CD4-positive, alpha-beta T cell (primary cell): ENCODE measurements around the gene POU2AF2. TPM values are rescaled to one million over a fixed set of nuclear protein-coding genes. Genes with fewer than 3 reads are reported as not detected.

ENCODE experiments used
- ATAC-seq: fragments of 200-7000 bp; cut with Tn5 transposase; one replicate; pipeline ENCODE4 v1.10.0; 2022; ENCODE audit warnings: mild to moderate bottlenecking; ENCODE audit not compliant: poor library complexity
- CTCF ChIA-PET: fragments of 350-600 bp; sonication (Branson Sonifier 250); formaldehyde crosslinking; loops from one replicate; lab custom pipeline; 2021; ENCODE audit warnings: antibody characterized with exemption, inconsistent platforms; lab: Charles Lee
- POLR2A ChIA-PET: fragments of 350-600 bp; sonication (Branson Sonifier 250); formaldehyde crosslinking; loops from one replicate; lab custom pipeline; 2021; ENCODE audit warnings: antibody characterized with exemption, inconsistent platforms; lab: Charles Lee
- DNase-seq, 14 experiments: peaks; one replicate each; pipeline ENCODE4 v3.0.0-alpha.2; 2013 to 2020; ENCODE audit warnings: mixed read lengths in 2 of 14
- H3K27ac ChIP-seq, 2 donors: one replicate each; pipeline versions ENCODE4 v1.5.1 to v1.7.0; 2013; ENCODE audit warnings: low read length in 2 of 2, low read depth in 1 of 2, mild to moderate bottlenecking in 1 of 2
- H3K27me3 ChIP-seq, 2 experiments: 1 replicate in 1 of 2; 2 replicates in 1 of 2; pipeline versions ENCODE4 v1.6.1 to v1.7.0; 2013; ENCODE audit warnings: low read length in 2 of 2, control low read depth in 1 of 2, mild to moderate bottlenecking in 1 of 2, moderate library complexity in 1 of 2; ENCODE audit not compliant: insufficient read depth in 2 of 2, control insufficient read depth in 1 of 2
- H3K36me3 ChIP-seq: one replicate; pipeline ENCODE4 v1.6.1; 2013; ENCODE audit warnings: low read length, control low read depth; ENCODE audit not compliant: insufficient read depth
- H3K4me1 ChIP-seq: one replicate; pipeline ENCODE4 v1.6.1; 2013; ENCODE audit warnings: low read length, control low read depth; ENCODE audit not compliant: insufficient read depth
- H3K4me3 ChIP-seq: one replicate; pipeline ENCODE4 v1.5.1; 2013; ENCODE audit warnings: mild to moderate bottlenecking, low read length, moderate library complexity
- H3K9me3 ChIP-seq, 2 experiments: 1 replicate in 1 of 2; 2 replicates in 1 of 2; pipeline versions ENCODE4 v1.6.1 to v1.7.0; 2013; ENCODE audit warnings: low read length in 2 of 2, mild to moderate bottlenecking in 2 of 2, control low read depth in 1 of 2, moderate library complexity in 1 of 2; ENCODE audit not compliant: control insufficient read depth in 1 of 2, insufficient read depth in 1 of 2
- H3K27ac Mint-ChIP-seq: one replicate; pipeline ENCODE4 v1.8.0; 2020; ENCODE audit warnings: mixed read lengths
- H3K27me3 Mint-ChIP-seq: one replicate; pipeline ENCODE4 v1.8.0; 2021; ENCODE audit warnings: mixed read lengths
- H3K36me3 Mint-ChIP-seq: one replicate; pipeline ENCODE4 v1.8.0; 2021; ENCODE audit warnings: low read depth, mixed read lengths
- H3K4me1 Mint-ChIP-seq: one replicate; pipeline ENCODE4 v1.8.0; 2021; ENCODE audit warnings: low read depth, mixed read lengths
- H3K4me3 Mint-ChIP-seq: one replicate; pipeline ENCODE4 v1.8.0; 2020; ENCODE audit warnings: mild to moderate bottlenecking, mixed read lengths
- H3K9me3 Mint-ChIP-seq: one replicate; pipeline ENCODE4 v1.8.0; 2020; ENCODE audit warnings: mixed read lengths
- CTCF ChIP-seq: fragments of 200-600 bp; IDR thresholded peaks from one replicate; pipeline ENCODE4 v1.8.0; 2022; ENCODE audit warnings: antibody characterized with exemption, mild to moderate bottlenecking
- intact Hi-C, 2 experiments: fragments of 100-400 bp; cut with DNase I in 1 of 2; cut with micrococcal nuclease in 1 of 2; formaldehyde crosslinking; loops; one replicate each; pipeline versions ENCODE4 v1.15.1 to v1.9.0; 2023 to 2025; cut with DNase I, micrococcal nuclease
- polyA plus RNA-seq, 2 donors: library from polyadenylated mRNA; unstranded; fragments of 120-200 nt; gene quantifications; one replicate each; pipeline ENCODE4 v1.2.1, GENCODE V29; 2013
- total RNA-seq, 174 experiments: library from RNA in 2 of 174; stranded (reverse) in 2 of 174; gene quantifications; one replicate each; pipeline ENCODE4 v1.2.3 and lab custom pipeline; 2021 to 2026

Gene POU2AF2
- total RNA-seq (not detected), total RNA-seq (lab: John Stamatoyannopoulos, UW) (0 to 0.13 (median 0) reads per million in 172 experiments)
- polyA plus RNA-seq (2013, experiment 1 of 2) = not detected
- polyA plus RNA-seq (2013, experiment 2 of 2) = not detected

- Mint-ChIP-seq H3K36me3 (no peaks in the 10 kb centered on the region), H3K4me1 (no peaks in the 10 kb centered on the region), H3K9me3 (no peaks in the 10 kb centered on the region), H3K4me3 (no peak within 1 kb of the TSS), H3K27me3 (peaks cover 43% of the 10 kb centered on the region), H3K27ac (no peak within 1 kb of the TSS)
- POLR2A ChIA-PET = no interaction called here
- Histone ChIP-seq H3K4me1 (no peaks in the 10 kb centered on the region), H3K27ac (no peak within 1 kb of the TSS), H3K36me3 (no peaks in the 10 kb centered on the region), H3K27me3 (peaks cover 6 to 10% of the 10 kb centered on the region in 2 experiments), H3K4me3 (no peak within 1 kb of the TSS), H3K9me3 (no peaks in the 10 kb centered on the region)
- no peak for ATAC-seq
- TF ChIP-seq CTCF = no peak
- CTCF ChIA-PET = interaction anchor here (1.6 kb wide), 1 partner anchor 15 kb away, joined by 3 read pairs; no protein-coding TSS in a partner anchor
- intact Hi-C loops = no loop called here
- no peak for DNase-seq
Observed at GRCh38 chr11:111245425-111245824, at the start of gene POU2AF2. TSS of gene POU2AF2 (plus strand) at chr11:111245725. CDS start at chr11:111245854, 129 bp downstream.

- Mint-ChIP-seq H3K9me3 (no peaks in the 10 kb centered on the region), H3K27me3 (peaks cover 8% of the 10 kb centered on the region), H3K4me1 (no peaks in the 10 kb centered on the region), H3K36me3 (no peaks in the 10 kb centered on the region), H3K4me3 (no peak overlapping the region), H3K27ac (no peak overlapping the region)
- intact Hi-C loops = no loop called here
- H3K27me3 ChIP-seq = no peaks in the 10 kb centered on the region
- no peak overlapping the region for H3K4me3 ChIP-seq
- no peaks in the 10 kb centered on the region for H3K4me1 ChIP-seq
- no peaks in the 10 kb centered on the region for H3K9me3 ChIP-seq
- CTCF ChIA-PET = no interaction called here
- DNase-seq = no peak
- H3K36me3 ChIP-seq = no peaks in the 10 kb centered on the region
- no peak for TF ChIP-seq CTCF
- no peak overlapping the region for H3K27ac ChIP-seq
- no peak for ATAC-seq
- POLR2A ChIA-PET = no interaction called here
Observed at GRCh38 chr11:111200010-111200534, 45.5 kb upstream of the POU2AF2 start.

GRCh38 chr11:111204211-111204610, 41.3 kb upstream of the POU2AF2 start:
- no peak overlapping the region for H3K27ac ChIP-seq
- Mint-ChIP-seq H3K36me3 (no peaks in the 10 kb centered on the region), H3K4me1 (no peaks in the 10 kb centered on the region), H3K9me3 (no peaks in the 10 kb centered on the region), H3K27me3 (peaks cover 12% of the 10 kb centered on the region), H3K27ac (no peak overlapping the region), H3K4me3 (no peak overlapping the region)
- POLR2A ChIA-PET = no interaction called here
- H3K9me3 ChIP-seq = no peaks in the 10 kb centered on the region
- no peak for DNase-seq
- H3K4me3 ChIP-seq = no peak overlapping the region
- ATAC-seq = no peak
- H3K36me3 ChIP-seq = no peaks in the 10 kb centered on the region
- CTCF ChIA-PET = no interaction called here
- H3K4me1 ChIP-seq = no peaks in the 10 kb centered on the region
- intact Hi-C loops = no loop called here
- H3K27me3 ChIP-seq = no peaks in the 10 kb centered on the region
- TF ChIP-seq CTCF = no peak
